Uterus (tissue), 2 donors: Measurements from ENCODE around the gene RHEBL1.

Experiments used
- CTCF ChIP-seq, 4 experiments: fragments of 200-600 bp in 2 of 4; fragments of 450-650 bp in 2 of 4; sonication (generic) in 2 of 4; IDR thresholded peaks; one replicate each; pipeline ENCODE4 v1.5.1; 2016 to 2019; ENCODE audit warnings: antibody characterized with exemption in 4 of 4, mild to moderate bottlenecking in 2 of 4, moderate library complexity in 1 of 4
- POLR2A ChIP-seq, 2 donors: fragments of 450-650 bp; IDR thresholded peaks; one replicate each; pipeline ENCODE4 v1.6.1; 2016; ENCODE audit warnings: antibody characterized with exemption in 2 of 2, mild to moderate bottlenecking in 1 of 2, moderate library complexity in 1 of 2

- TF ChIP-seq CTCF (IDR thresholded peaks at IDR 0.05): no peak
- TF ChIP-seq POLR2A (IDR thresholded peaks at IDR 0.05): no peak
These were observed 50.7 kb downstream of the RHEBL1 start for GRCh38 chr12:49019120-49019430.
